ENCODE results near the gene SSH2.

Gene SSH2

GRCh38 chr17:29687596-29687995, 242.4 kb downstream of the SSH2 start:
- Histone ChIP-seq H3K79me2 (ENCODE audit: insufficient read depth, low read length) (no peaks in the 10 kb centered on the region), H3K4me3 (ENCODE audit: low read depth in 1 of 2, low read length in 2 of 2) (no peak overlapping the region), H4K20me1 (ENCODE audit: insufficient read depth, low read length) (no peaks in the 10 kb centered on the region), H3K4me2 (ENCODE audit: insufficient read depth, low read length) (no peak overlapping the region), H3K27me3 (ENCODE audit: insufficient read depth, low read length, poor library complexity) (no peaks in the 10 kb centered on the region), H3K9me3 (ENCODE audit: insufficient read depth, low read length, severe bottlenecking) (no peaks in the 10 kb centered on the region), H3K9ac (ENCODE audit: low read depth, low read length) (no peak overlapping the region), H3K27ac (ENCODE audit: low read length) (no peak overlapping the region), H3K36me3 (ENCODE audit: insufficient read depth, low read length) (peaks cover 12% of the 10 kb centered on the region; the same call in 1 of the 2 replicates), H2AFZ (ENCODE audit: low read depth, low read length) (no peak overlapping the region), H3K4me1 (ENCODE audit: insufficient read depth, low read length) (no peaks in the 10 kb centered on the region)
- DNase-seq (no peak), ATAC-seq (ENCODE audit: insufficient read depth, low read depth) (no peak)
- TF ChIP-seq EZH2 (IDR thresholded peaks at IDR 0.05; ENCODE audit: borderline replicate concordance, low read depth, low read length, severe bottlenecking) (no peak), CTCF (IDR thresholded peaks at IDR 0.05; ENCODE audit: borderline replicate concordance, extremely low read depth, low read length, poor library complexity, severe bottlenecking) (no peak)

GRCh38 chr17:29686993-29687590, 242.9 kb downstream of the SSH2 start:
- no peak for DNase-seq
- no peak overlapping the region for H3K9ac ChIP-seq (ENCODE audit: low read depth, low read length)
- no peaks in the 10 kb centered on the region for H3K27me3 ChIP-seq (ENCODE audit: insufficient read depth, low read length, poor library complexity)
- H3K4me3 ChIP-seq (ENCODE audit: low read depth in 1 of 2, low read length in 2 of 2): no peak overlapping the region
- no peak for ATAC-seq (ENCODE audit: insufficient read depth, low read depth)
- no peak overlapping the region for H3K27ac ChIP-seq (ENCODE audit: low read length)
- H3K36me3 ChIP-seq (ENCODE audit: insufficient read depth, low read length): peaks cover 17% of the 10 kb centered on the region; the same call in 1 of the 2 replicates
- H3K9me3 ChIP-seq (ENCODE audit: insufficient read depth, low read length, severe bottlenecking): no peaks in the 10 kb centered on the region
- H4K20me1 ChIP-seq (ENCODE audit: insufficient read depth, low read length): no peaks in the 10 kb centered on the region
- H3K4me1 ChIP-seq (ENCODE audit: insufficient read depth, low read length): no peaks in the 10 kb centered on the region
- no peaks in the 10 kb centered on the region for H3K79me2 ChIP-seq (ENCODE audit: insufficient read depth, low read length)
- H3K4me2 ChIP-seq (ENCODE audit: insufficient read depth, low read length): no peak overlapping the region
- TF ChIP-seq EZH2 (IDR thresholded peaks at IDR 0.05; ENCODE audit: borderline replicate concordance, low read depth, low read length, severe bottlenecking): no peak
- TF ChIP-seq CTCF (IDR thresholded peaks at IDR 0.05; ENCODE audit: borderline replicate concordance, extremely low read depth, low read length, poor library complexity, severe bottlenecking): no peak
- H2AFZ ChIP-seq (ENCODE audit: low read depth, low read length): no peak overlapping the region

GRCh38 chr17:29683481-29683880, 246.5 kb downstream of the SSH2 start:
- no peak for DNase-seq
- TF ChIP-seq EZH2 (IDR thresholded peaks at IDR 0.05; ENCODE audit: borderline replicate concordance, low read depth, low read length, severe bottlenecking): no peak
- TF ChIP-seq CTCF (IDR thresholded peaks at IDR 0.05; ENCODE audit: borderline replicate concordance, extremely low read depth, low read length, poor library complexity, severe bottlenecking): no peak
- Histone ChIP-seq H4K20me1 (ENCODE audit: insufficient read depth, low read length) (no peaks in the 10 kb centered on the region), H2AFZ (ENCODE audit: low read depth, low read length) (no peak overlapping the region), H3K36me3 (ENCODE audit: insufficient read depth, low read length) (peaks cover 18% of the 10 kb centered on the region; the same call in 1 of the 2 replicates), H3K9ac (ENCODE audit: low read depth, low read length) (no peak overlapping the region), H3K79me2 (ENCODE audit: insufficient read depth, low read length) (no peaks in the 10 kb centered on the region), H3K4me3 (ENCODE audit: low read depth in 1 of 2, low read length in 2 of 2) (no peak overlapping the region), H3K27me3 (ENCODE audit: insufficient read depth, low read length, poor library complexity) (no peaks in the 10 kb centered on the region), H3K9me3 (ENCODE audit: insufficient read depth, low read length, severe bottlenecking) (no peaks in the 10 kb centered on the region), H3K27ac (ENCODE audit: low read length) (no peak overlapping the region), H3K4me2 (ENCODE audit: insufficient read depth, low read length) (no peak overlapping the region), H3K4me1 (ENCODE audit: insufficient read depth, low read length) (peaks cover 4% of the 10 kb centered on the region; the same call in 1 of the 2 replicates)
- ATAC-seq (ENCODE audit: insufficient read depth, low read depth): no peak
